Mammary epithelial cell (primary cell): Measurements from ENCODE around the gene A2M.

Experiments used
- EZH2 ChIP-seq: IDR thresholded peaks from 2 replicates; pipeline ENCODE4 v1.6.1; 2012; ENCODE audit warnings: low read length, inconsistent platforms, borderline replicate concordance
- TF ChIP-seq, protein P1 (sequence below), 2 donors: IDR thresholded peaks in 1 of 2; conservative IDR thresholded peaks in 1 of 2; 2 replicates each; pipeline ENCODE4 v1.5.1; 2011 to 2012; ENCODE audit warnings: inconsistent platforms in 2 of 2, low read length in 2 of 2, mild to moderate bottlenecking in 2 of 2, control low read depth in 1 of 2, low read depth in 1 of 2; ENCODE audit not compliant: insufficient read depth in 1 of 2; ENCODE audit errors: extremely low read depth in 1 of 2

DNA sequence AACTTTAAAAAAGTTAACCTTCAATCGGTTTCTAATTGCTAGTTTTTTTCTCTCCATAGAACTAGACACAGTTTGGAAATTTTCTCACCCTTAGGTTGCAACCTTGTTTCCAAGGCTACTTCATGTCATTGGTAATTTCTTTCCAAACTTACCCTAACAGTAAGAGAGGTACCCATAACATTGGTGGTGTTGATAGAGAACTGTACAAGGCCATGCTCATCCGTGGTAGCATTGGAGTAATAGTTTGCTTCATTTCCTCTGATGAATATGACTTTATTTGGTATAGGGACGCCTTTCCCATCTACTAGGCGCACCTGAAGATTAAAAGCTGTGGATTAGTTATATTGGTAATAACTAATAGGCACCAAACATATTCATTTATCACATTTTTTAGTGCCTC, 11.6 kb downstream of the A2M start:
- TF ChIP-seq, protein P1, sequence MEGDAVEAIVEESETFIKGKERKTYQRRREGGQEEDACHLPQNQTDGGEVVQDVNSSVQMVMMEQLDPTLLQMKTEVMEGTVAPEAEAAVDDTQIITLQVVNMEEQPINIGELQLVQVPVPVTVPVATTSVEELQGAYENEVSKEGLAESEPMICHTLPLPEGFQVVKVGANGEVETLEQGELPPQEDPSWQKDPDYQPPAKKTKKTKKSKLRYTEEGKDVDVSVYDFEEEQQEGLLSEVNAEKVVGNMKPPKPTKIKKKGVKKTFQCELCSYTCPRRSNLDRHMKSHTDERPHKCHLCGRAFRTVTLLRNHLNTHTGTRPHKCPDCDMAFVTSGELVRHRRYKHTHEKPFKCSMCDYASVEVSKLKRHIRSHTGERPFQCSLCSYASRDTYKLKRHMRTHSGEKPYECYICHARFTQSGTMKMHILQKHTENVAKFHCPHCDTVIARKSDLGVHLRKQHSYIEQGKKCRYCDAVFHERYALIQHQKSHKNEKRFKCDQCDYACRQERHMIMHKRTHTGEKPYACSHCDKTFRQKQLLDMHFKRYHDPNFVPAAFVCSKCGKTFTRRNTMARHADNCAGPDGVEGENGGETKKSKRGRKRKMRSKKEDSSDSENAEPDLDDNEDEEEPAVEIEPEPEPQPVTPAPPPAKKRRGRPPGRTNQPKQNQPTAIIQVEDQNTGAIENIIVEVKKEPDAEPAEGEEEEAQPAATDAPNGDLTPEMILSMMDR (conservative IDR thresholded peaks at IDR 0.05 in 1 of 2, IDR thresholded peaks at IDR 0.05 in 1 of 2; ENCODE audit: extremely low read depth in 1 of 2, insufficient read depth in 1 of 2, low read depth in 1 of 2, low read length in 2 of 2) = no peak
- no peak for TF ChIP-seq EZH2
